ENCODE results near the gene CIITA.

DNA sequence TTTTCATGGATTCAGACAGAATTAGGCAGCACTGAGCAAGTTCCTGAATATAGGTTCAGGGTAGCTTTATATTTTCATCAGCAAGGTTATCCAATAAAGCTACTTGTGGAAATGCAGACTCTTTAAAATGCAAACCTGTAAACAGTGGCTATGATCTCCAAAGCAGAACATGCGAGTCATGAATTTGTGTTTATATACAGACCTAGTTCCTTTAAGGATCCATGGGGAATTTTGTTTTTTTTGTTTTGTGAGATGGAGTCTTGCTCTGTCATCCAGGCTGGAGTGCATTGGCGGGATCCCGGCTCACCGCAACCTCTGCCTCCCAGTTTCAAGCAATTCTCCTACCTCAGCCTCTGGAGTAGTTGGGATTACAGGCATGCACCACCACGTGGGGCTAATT, 82.2 kb downstream of the CIITA start:
- no peak for TF ChIP-seq EZH2 (IDR thresholded peaks at IDR 0.05; ENCODE audit: borderline replicate concordance, low read length)
- TF ChIP-seq, protein P1, sequence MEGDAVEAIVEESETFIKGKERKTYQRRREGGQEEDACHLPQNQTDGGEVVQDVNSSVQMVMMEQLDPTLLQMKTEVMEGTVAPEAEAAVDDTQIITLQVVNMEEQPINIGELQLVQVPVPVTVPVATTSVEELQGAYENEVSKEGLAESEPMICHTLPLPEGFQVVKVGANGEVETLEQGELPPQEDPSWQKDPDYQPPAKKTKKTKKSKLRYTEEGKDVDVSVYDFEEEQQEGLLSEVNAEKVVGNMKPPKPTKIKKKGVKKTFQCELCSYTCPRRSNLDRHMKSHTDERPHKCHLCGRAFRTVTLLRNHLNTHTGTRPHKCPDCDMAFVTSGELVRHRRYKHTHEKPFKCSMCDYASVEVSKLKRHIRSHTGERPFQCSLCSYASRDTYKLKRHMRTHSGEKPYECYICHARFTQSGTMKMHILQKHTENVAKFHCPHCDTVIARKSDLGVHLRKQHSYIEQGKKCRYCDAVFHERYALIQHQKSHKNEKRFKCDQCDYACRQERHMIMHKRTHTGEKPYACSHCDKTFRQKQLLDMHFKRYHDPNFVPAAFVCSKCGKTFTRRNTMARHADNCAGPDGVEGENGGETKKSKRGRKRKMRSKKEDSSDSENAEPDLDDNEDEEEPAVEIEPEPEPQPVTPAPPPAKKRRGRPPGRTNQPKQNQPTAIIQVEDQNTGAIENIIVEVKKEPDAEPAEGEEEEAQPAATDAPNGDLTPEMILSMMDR (IDR thresholded peaks at IDR 0.05; ENCODE audit: low read length) = no peak
